ENCODE results near the gene SLCO1B1.
A peak's percentile ranks its signal among the peaks of the same experiment; 100 is the strongest.
"Not testable (repeated sequence)": the region's sequence is repeated elsewhere in the genome, so short reads cannot be mapped to it uniquely, and the experiment has no call there.

The SLCO1B1 gene, protein sequence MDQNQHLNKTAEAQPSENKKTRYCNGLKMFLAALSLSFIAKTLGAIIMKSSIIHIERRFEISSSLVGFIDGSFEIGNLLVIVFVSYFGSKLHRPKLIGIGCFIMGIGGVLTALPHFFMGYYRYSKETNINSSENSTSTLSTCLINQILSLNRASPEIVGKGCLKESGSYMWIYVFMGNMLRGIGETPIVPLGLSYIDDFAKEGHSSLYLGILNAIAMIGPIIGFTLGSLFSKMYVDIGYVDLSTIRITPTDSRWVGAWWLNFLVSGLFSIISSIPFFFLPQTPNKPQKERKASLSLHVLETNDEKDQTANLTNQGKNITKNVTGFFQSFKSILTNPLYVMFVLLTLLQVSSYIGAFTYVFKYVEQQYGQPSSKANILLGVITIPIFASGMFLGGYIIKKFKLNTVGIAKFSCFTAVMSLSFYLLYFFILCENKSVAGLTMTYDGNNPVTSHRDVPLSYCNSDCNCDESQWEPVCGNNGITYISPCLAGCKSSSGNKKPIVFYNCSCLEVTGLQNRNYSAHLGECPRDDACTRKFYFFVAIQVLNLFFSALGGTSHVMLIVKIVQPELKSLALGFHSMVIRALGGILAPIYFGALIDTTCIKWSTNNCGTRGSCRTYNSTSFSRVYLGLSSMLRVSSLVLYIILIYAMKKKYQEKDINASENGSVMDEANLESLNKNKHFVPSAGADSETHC

DNA sequence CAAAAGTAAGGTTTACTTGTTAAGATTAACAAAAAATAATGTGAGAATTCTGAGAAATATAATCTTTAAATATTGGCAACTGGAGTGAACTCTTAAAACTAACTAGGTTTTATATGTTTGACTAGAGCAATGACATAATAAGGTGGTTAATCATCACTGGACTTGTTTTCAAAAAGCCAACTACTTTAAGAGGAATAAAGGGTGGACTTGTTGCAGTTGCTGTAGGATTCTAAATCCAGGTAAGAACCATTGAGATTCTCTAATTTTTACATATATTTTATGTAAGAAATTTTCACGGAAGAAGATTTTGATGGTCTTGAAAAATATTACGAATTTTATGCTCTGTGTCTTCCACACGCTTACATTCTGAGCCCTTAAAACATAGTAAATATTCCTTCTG lies at the start of gene SLCO1B1:
Gene SLCO1B1 (plus strand): TSS at position 197 of the 400 bp plus-strand sequence. CDS start 10,381 bp downstream, outside the sequence.
- DNase-seq (ENCODE audit: low spot score): no peak

DNA sequence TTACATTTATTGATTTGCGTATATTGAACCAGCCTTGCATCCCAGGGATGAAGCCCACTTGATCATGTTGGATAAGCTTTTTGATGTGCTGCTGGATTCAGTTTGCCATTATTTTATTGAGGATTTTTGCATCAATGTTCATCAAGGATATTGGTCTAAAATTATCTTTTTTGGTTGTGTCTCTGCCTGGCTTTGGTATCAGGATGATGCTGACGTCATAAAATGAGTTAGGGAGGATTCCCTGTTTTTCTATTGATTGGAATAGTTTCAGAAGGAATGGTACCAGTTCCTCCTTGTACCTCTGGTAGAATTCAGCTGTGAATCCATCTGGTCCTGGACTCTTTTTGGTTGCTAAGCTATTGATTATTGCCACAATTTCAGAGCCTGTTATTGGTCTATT lies 46.2 kb upstream of the SLCO1B1 start:
- not testable (repeated sequence) for DNase-seq (ENCODE audit: low spot score)

DNA sequence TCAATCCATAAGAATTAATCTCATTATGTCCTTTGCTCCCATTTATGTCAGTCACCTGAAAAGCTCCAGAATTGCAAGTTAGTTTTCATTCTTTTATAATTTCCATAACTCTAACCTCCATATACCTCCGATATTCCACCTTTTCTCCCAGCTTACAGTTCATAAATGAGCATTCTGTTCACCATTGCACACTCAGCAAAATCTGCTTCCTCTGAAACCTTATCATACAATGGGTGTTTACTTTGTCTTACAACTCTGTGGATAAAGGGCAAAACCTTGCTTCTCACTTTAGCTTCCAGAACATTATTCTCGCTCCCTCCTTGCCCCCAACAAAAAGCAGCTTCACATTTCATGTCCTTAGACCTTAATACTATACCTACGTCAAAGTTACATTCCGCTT lies 19.3 kb upstream of the SLCO1B1 start:
- DNase-seq (ENCODE audit: low spot score): no peak

DNA sequence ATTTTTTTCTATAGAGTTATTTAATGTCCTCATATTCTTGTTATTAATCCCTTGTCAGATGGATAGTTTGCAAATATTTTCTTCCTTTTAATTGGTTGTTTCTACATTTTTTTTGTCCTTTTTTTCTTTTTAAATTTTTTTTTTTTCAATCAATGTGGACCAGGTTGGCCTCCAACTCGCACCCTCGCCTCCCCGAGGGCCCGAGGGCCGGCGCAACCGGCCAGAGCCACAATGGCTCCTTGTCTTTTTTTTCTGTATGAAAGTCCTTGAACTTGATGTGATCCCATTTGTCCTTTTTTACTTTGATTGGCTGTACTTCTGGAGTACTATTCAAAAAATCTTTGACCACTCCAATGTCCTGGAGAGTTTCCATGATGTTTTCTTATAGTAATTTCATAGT lies 17.7 kb upstream of the SLCO1B1 start:
- DNase-seq (ENCODE audit: low spot score): no peak

DNA sequence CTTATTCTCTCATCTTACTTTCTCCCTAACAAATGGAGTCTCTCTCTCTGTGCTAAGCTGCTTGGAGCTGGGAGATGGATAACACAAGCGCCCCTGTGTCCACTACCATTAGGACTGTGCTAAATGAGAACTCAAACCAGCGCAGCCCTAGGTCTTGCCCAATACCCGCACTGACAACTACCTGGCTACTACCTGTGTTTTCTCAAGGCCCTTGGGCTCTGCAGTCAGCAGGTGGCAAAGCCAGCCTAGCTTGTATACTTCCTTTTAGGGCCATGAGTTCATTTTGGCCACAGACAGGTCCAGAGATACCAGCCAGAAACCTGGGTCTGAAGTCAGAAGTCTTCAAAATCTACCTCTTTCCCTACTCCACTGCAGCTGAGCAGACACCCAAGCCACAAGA lies 13.0 kb upstream of the SLCO1B1 start:
- no peak for DNase-seq (ENCODE audit: low spot score)

DNA sequence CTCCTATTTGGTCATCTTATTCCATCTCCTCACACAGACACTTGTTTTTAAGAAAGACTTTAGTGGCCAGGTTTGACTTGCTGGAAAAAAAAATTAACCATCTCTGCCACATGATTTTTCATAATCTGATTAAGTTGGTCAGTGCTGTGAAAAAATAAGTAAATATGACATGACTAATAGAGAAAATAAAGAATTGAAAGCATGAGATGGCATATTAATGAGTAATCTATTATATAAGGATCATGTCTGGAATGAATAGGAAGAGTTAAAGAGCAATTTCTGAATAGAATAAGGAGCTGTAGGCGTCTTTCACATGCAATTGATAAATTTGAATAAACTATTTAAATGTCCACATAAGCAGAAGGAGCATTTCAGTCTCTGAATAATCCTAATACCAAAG lies 12.2 kb upstream of the SLCO1B1 start:
- no peak for DNase-seq (ENCODE audit: low spot score)

DNA sequence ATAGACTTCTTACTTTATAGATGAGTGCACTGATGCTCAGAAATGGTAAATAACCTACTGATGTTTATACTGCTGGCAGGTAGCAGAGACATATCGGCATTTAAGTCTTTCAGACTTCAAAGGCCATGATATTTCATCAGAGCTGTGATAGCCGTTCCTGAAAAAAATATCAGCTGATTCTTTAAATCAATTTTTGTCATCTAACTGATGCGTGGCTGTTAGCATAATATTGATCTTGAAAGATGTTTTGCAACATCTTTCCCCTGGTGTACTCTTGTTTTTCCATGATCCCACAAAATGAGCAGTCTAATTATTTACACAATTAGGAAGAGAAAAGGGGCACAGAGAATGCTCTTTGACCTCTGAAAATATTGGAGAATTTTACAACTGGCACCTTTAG lies 1.6 kb upstream of the SLCO1B1 start:
- DNase-seq (ENCODE audit: low spot score): no peak

DNA sequence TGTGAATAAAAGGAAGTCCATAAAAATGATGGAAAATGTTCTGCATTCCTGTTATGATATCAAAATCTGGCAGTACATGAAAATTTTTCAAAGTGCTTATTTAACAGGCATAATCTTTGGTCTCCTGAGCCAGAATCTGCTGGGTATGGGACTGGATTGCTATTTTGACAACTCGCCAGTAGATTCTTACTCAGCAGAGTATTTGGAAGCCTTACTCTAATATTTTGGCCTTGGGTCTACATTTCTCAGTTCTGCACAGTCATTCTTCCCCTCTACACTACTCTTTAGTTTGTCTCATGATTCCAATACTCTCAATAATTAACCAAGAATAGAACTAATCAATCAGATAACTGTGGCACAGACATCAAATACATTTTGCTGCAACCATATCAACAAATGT lies 1.1 kb upstream of the SLCO1B1 start:
- DNase-seq (ENCODE audit: low spot score): no peak

DNA sequence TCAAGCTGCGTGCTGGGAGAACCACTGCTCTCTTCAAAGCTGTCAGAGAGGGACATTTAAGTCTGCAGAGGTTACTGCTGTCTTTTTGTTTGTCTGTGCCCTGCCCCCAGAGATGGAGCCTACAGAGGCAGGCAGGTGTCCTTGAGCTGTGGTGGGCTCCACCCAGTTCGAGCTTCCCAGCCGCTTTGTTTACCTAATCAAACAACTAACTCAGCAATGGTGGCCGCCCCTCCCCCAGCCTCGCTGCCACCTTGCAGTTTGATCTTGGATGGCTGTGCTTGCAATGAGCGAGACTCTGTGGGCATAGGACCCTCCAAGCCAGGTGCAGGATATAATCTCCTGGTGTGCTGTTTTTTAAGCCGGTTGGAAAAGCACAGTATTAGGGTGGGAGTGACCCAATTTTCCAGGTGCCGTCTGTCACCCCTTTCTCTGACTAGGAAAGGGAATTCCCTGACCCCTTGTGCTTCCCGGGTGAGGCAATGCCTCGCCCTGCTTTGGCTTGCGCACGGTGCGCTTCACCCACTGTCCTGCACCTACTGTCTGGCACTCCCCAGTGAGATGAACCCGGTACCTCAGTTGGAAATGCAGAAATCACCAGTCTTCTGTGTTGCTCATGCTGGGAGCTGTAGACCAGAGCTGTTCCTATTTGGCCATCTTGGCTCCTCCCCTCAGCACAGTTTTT lies 6.5 kb downstream of the SLCO1B1 start:
- not testable (repeated sequence) for DNase-seq (ENCODE audit: low spot score)

DNA sequence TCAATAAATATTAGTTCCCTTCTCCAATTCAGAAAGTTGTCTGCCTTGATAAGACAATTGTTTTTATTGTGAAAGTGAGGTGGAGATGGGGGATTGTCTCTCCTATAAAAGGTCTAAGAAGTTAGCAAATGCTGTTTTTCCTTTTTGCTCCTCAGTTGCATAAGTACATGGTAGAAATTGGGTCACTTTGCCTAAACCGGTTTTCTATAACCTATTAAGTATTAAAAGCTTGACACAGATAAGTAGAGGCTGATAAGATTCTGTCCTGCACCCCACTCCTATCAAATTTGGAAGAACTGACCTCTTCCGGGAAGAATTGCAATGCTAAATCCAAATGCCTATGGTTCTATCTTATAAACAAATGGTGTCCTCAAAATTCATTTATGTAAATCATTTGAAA lies 7.0 kb downstream of the SLCO1B1 start:
- no peak for DNase-seq (ENCODE audit: low spot score)

DNA sequence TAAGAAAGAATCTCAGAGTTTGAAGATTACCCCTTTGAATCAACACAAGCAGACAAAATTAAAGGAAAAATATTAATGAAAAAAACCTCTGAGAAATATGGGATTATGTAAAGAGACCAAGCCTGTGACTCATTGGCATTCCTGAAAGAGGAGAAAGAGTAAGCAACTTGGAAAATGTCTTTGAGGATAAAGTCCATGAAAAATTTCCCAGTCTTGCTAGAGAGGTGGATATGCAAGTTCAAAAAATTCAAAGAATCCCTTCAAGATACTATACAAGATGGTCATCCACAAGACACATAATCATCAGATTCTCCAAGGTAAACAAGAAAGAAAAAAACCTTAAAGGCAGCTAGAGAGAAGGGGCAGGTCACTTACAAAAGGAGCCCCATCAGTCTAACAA lies 13.3 kb downstream of the SLCO1B1 start:
- no peak for DNase-seq (ENCODE audit: low spot score)

DNA sequence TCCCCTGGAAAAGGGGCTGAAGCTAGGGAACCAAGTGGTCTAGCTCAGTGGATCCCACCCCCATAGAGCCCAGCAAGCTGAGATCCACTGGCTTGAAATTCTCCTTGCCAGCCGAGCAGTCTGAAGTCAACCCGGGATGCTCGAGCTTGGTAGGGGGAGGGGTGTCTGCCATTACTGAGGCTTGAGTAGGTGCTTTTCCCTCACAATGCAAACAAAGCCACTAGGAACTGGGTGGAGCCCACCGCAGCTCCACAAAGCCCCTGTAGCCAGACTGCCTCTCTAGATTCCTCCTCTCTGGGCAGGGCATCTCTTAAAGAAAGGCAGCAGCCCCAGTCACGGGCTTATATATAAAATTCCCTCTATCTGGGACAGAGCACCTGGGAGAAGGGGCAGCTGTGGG lies 18.9 kb downstream of the SLCO1B1 start:
- DNase-seq (ENCODE audit: low spot score): not testable (repeated sequence)

DNA sequence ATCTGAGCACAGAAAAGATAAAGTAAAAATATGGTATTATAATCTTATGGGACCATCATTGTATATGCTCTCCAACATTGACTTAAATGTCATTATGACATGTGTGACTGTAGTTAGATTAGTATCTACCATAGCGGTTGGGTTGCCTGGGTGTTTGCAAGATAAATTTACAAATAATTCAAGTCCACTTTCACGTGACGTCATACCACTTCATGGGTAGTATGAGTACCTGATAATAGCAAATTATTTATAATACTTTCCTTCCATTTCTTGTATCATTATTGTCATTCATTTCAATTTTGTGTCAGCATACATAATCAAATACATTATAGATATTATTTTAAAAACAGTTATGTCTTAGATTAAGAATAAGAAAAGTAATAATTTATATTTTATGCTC lies 20.2 kb downstream of the SLCO1B1 start:
- DNase-seq (ENCODE audit: low spot score): no peak

DNA sequence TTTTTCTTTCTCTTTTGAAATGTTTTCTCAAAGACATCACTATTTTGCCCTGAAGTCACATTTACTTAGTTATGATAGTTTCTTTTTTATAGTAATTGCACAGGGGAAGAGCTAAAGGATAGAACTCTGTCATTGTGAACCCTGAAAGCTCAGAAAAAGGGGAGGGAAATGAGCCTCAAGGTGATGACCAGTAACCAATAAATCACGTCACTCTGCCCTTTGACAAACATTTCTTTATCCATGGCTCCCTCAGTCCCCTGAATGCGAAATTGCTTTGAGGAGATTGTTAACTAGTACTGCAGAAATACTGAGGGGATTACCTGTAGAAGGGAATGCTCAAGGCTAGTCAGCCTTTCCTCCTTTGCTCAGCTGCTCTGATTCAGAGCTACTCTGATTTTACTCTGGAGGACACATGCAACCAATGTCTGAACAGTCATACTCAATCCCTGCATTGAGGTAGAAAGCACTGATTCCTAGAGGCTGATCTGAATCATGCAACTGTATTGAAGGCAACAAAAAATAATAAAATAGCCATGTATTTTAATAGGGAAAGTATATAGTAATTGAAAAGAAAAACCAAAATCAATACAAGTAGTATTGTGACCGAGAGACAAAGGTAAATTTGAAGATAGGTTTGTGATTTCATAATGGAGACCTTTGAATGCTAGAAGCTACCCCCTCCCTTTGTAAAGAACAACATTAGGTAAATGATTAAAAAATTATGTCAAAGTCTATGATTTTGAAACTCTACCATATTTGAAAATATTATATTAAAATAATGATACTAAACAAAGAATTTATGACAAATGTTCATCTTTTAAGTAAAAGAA lies 24.7 kb downstream of the SLCO1B1 start:
- no peak for DNase-seq (ENCODE audit: low spot score)

DNA sequence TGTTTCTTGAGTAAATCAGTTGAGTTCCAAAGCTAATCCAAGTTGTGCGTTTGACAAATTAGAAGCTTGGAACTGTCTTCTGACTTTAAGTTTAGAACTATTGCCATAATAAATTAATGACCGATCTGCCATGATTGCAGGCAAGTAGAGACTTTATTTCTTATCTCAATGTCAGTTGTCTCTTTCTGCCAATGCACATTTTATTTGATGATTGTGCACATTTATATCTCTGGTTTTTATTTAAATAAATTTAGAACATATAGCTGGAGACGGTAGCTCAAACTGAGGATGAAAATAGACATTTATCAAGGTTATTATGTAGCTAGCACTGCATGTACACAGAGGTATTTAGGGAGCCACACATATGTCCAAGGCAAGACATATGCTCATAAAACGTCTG lies 34.1 kb downstream of the SLCO1B1 start:
- no peak for DNase-seq (ENCODE audit: low spot score)

DNA sequence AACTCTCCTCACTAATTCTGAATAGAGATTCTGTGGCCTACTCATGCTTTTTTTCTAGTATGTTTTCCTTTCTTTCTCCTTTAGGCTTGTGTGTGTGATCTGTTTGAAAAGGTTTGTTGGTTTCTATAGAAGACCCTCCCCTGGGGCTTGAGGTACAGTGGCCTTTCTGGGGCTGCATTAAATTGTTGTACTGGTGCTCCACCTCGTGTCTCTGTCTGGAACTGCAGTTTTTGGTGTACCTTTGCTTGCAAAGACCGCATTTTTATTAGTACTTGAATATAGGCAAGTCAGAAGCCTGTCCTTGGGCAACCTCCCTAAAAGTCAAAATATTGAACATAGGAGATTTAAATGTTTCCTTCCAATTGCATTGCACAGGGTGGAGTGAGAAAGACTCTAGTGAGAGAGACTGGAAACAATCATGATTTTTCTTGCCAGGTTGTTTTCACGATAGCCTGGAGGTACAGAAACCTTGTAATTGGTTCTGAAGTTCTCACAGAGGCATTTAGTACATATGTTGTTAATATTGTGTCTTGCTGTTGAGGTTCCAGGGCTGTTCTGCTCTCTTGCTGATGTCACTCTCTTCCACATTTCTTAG lies 39.0 kb downstream of the SLCO1B1 start:
- DNase-seq (ENCODE audit: low spot score): peak; percentile 11

DNA sequence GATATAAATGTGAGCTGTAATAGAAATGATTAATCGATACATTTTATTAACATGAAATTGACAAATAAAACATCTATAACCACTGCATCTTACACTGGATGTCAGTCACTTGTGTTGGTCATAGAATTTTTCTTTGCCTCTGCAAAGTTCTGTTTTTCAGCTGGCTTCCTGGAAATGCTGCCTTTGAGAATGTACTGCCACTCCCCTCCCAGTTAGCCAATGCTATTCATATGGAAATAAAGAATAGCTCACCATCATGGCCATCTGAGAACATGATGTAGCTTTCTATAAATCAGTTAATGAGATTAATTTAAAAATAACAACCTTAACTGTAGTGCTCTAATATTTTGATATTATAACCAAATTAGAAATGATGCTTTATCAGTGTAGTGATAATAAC lies 41.1 kb downstream of the SLCO1B1 start:
- DNase-seq (ENCODE audit: low spot score): no peak

DNA sequence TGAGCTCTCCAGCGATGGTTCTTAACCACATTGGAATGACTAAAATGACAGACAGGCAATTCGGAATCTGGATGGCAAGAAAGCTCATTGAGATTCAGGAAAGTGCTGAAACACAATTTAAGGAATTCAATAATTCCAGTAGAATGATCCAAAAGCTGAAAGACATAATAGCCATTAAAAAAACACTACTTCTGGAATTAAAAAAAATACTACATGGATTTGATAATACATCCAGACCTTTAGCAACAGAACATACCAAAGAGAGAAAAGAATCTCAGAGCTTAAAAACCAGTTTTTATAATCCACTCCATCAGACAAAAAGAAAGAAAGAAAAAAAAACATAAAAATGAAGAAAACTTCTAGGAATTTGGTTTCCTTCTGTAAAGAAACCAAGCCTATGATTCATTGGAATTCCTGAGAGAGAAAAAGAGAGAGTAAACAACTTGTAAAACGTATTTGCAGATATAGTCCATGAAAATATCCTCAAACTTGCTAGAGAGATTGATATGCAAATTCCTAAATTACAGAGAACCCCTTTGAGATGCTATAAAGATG lies 52.8 kb downstream of the SLCO1B1 start:
- no peak for DNase-seq (ENCODE audit: low spot score)

DNA sequence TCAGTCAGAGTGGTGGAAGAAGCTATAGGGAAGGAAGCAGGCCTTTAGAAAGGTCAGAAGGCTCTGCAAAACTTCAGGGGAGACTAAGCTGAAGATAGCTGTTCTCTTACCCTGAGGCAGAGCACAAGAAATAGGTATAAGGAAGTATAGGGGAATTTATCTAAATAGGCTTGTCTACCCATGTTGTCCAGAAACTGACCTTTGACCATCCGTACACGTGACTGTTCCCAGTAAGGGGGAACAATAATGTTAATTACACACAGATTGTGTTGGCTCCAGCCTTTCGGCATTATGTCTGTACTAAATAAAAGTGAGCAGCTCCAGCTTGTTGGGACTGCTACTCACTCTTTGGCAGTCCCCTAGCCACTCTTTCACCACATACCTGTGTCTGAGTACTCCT lies 59.0 kb downstream of the SLCO1B1 start:
- no peak for DNase-seq (ENCODE audit: low spot score)

DNA sequence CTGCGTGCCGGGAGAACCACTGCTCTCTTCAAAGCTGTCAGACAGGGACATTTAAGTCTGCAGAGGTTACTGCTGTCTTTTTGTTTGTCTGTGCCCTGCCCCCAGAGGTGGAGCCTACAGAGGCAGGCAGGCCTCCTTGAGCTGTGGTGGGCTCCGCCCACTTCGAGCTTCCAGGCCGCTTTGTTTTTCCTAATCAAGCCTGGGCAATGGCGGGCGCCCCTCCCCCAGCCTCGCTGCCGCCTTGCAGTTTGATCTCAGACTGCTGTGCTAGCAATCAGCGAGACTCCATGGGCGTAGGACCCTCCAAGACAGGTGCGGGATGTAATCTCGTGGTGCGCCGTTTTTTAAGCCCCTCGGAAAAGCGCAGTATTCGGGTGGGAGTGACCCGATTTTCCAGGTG lies 83.4 kb downstream of the SLCO1B1 start:
- DNase-seq (ENCODE audit: low spot score): not testable (repeated sequence)

DNA sequence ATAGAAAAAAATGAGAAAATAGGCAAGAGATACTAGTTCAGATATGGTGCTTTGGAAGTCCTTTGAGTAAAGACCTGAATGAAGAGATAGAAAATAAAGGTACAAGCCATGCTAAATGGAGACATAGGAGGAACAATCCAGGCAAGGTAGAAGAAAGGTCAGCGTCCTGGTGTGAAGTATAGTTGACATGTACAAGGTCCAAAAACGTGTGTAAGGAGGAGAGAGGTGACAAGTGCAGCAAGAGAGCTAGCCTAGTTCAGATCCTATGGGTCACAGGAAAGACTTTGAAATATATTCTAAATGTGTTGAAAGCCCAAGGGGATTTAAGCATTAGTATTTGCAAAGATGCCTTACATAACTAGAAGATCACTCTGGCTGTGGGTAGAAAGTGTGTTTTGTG lies 88.2 kb downstream of the SLCO1B1 start:
- DNase-seq (ENCODE audit: low spot score): no peak
